Measurements from ENCODE around the gene PSRC1. TPM values are rescaled to one million over a fixed set of nuclear protein-coding genes. Genes with fewer than 3 reads are reported as not detected.

The PSRC1 gene
- total and polyA plus RNA-seq, 2 donors (not counting 3 experiments of a cell fraction or from before 2014, with no cell fraction given), result 25.0 to 29.3 TPM

GRCh38 chr1:109277434-109278204, 5.3 kb downstream of the PSRC1 start:
- no peaks in the 10 kb centered on the region for H4K20me1 ChIP-seq (replicated peaks; ENCODE audit: control insufficient read depth, extremely low read depth, insufficient read depth, low read length)
- no peak overlapping the region for H3K4me3 ChIP-seq (replicated peaks in 1 of 3; ENCODE audit: insufficient read depth in 1 of 3, low read depth in 1 of 3, low read length in 3 of 3)
- DNase-seq (ENCODE audit: low read depth, low spot score) (peak; percentile 69), FAIRE-seq (peak; percentile 92)
- H3K9ac ChIP-seq (replicated peaks; ENCODE audit: extremely low read depth, insufficient read depth, low read length), result no peak overlapping the region
- H3K27me3 ChIP-seq (ENCODE audit: control insufficient read depth in 2 of 2, insufficient read depth in 2 of 2, low read length in 2 of 2), result no peaks in the 10 kb centered on the region
- BruUV-seq (replicated peaks), result no TSS peak
- no peaks in the 10 kb centered on the region for H3K36me3 ChIP-seq (ENCODE audit: control insufficient read depth in 2 of 2, extremely low read depth in 1 of 2, insufficient read depth in 2 of 2, low read length in 2 of 2)
- dilution Hi-C loops (cut with MboI; ENCODE audit: extremely low pct_ligation_motif_present, low sequenced_read_pairs), result no loop called here
- H3K4me2 ChIP-seq (ENCODE audit: insufficient read depth, low read length), result no peak overlapping the region
- H3K79me2 ChIP-seq (ENCODE audit: control insufficient read depth, insufficient read depth, low read length), result peaks cover 13% of the 10 kb centered on the region
- no peaks in the 10 kb centered on the region for H3K9me3 ChIP-seq (replicated peaks; ENCODE audit: control insufficient read depth, insufficient read depth, low read length)
- TF ChIP-seq MAX (IDR thresholded peaks at IDR 0.05; ENCODE audit: insufficient read depth, insufficient read length) (peak; percentile 19), FOS (IDR thresholded peaks at IDR 0.05; ENCODE audit: borderline replicate concordance, insufficient read depth, low read length) (no peak), CTCF (IDR thresholded peaks at IDR 0.05; ENCODE audit: extremely low read depth in 1 of 2, insufficient read depth in 1 of 2, low read depth in 1 of 2, low read length in 2 of 2) (peak; percentile 78 to 95)
- H3K27ac ChIP-seq (ENCODE audit: insufficient read depth, low read depth, low read length), result no peak overlapping the region
- ChIA-PET CTCF (interaction anchor here (0.6 to 4.8 kb wide), 22 partner anchors 10 to 268 kb away, joined by 3 to 282 read pairs (median 4); partner anchors contain the start of gene SORT1), POLR2A (no interaction called here)
- intact Hi-C loops (cut with micrococcal nuclease), result loop anchor here (1.0 to 10.0 kb wide), 2 partner anchors 122 to 207 kb away; partner anchors contain the start of gene ATXN7L2
- peaks cover 12% of the 10 kb centered on the region for H3K4me1 ChIP-seq (ENCODE audit: control insufficient read depth, extremely low read depth, insufficient read depth, low read length)
- H2AFZ ChIP-seq (ENCODE audit: low read depth, low read length), result peak overlapping the region; percentile 25
- H3K9me1 ChIP-seq (replicated peaks; ENCODE audit: control insufficient read depth, extremely low read depth, insufficient read depth, low read length), result no peaks in the 10 kb centered on the region

Data from endothelial cell of umbilical vein (primary cell).